Upper lobe of right lung (tissue), 1 donor: ENCODE measurements around the gene TFRC. TPM values are rescaled to one million over a fixed set of nuclear protein-coding genes. Genes with fewer than 3 reads are reported as not detected.

Experiments used
- ATAC-seq: fragments of 200-7000 bp; cut with Tn5 transposase; one replicate; pipeline ENCODE4 v1.9.1; 2020; ENCODE audit warnings: mild to moderate bottlenecking, moderate library complexity
- DNase-seq: peaks from one replicate; pipeline ENCODE4 v3.0.0-alpha.2; 2020
- H3K27ac ChIP-seq: fragments of 200-600 bp; one replicate; pipeline ENCODE4 v1.8.0; 2022
- H3K27me3 ChIP-seq: fragments of 200-600 bp; one replicate; pipeline ENCODE4 v1.8.0; 2022; ENCODE audit warnings: mild to moderate bottlenecking
- H3K36me3 ChIP-seq: fragments of 200-600 bp; one replicate; pipeline ENCODE4 v1.8.0; 2022
- H3K4me1 ChIP-seq: fragments of 200-600 bp; one replicate; pipeline ENCODE4 v1.8.0; 2022
- H3K4me3 ChIP-seq: fragments of 200-600 bp; one replicate; pipeline ENCODE4 v1.8.0; 2022; ENCODE audit warnings: mild to moderate bottlenecking
- H3K9me3 ChIP-seq: fragments of 200-600 bp; one replicate; pipeline ENCODE4 v1.8.0; 2022
- intact Hi-C: fragments of 100-400 bp; cut with DNase I; formaldehyde crosslinking; loops from one replicate; pipeline ENCODE4 v1.11.0; 2022
- total RNA-seq: library from RNA; stranded (reverse); fragmentation: NEBNext Ultra II Directional; extraction: Animal tissue kit (Norgen Biotek cat#: 25700); gene quantifications from one replicate; pipeline ENCODE4 v1.2.1, GENCODE V29; 2021
- TF ChIP-seq, protein P1 (sequence below): fragments of 200-600 bp; IDR thresholded peaks from one replicate; pipeline ENCODE4 v1.8.0; 2022; ENCODE audit warnings: antibody characterized with exemption
- donor health status: DM: no; HTN: yes; CAD: no; lungs with severe emphysema.

The TFRC gene
- total RNA-seq, 1 donor from 2014 or later: 248 TPM

DNA sequence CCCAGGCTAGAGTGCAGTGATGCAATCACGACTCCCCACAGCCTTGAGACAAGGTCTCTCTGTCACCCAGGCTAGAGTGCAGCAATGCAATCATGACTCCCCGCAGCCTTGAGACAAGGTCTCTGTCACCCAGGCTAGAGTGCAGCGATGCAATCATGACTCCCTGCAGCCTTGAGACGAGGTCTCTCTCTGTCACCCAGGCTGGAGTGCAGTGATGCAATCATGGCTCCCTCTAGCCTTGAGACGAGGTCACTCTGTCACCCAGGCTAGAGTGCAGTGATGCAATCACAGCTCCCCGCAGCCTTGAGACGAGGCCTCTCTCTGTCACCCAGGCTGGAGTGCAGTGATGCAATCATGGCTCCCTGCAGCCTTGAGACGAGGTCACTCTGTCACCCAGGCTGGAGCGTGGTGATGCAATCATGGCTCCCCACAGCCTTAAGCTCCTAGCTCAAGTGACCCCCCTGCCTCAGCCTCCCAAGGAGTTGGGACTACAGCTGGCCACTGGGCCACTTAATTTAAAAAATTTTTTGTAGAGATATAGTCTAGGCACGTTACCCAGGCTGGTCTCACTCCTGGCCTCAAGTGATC is 26.1 kb downstream of the TFRC start:
- intact Hi-C loops: no loop called here

DNA sequence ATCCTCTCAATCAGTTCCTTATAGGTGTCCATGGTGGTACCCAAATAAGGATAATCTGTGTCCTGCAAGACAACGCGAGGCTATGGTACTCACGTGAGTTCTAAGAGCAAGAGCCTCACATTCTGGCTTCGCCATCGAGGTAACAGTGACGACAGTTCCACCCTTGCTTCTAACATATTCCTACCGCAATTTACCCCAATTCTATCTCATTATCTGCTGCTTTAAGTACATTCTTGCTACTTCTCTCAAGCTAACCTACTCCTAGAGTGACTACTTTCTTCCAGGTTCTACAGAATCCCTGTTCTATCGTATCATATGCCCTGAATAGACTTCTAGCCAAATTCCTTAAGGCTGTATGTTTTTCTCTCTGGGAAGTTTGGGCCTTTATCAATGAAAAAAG is 26.6 kb downstream of the TFRC start:
- Histone ChIP-seq H3K36me3 (peaks cover 100% of the 10 kb centered on the region), H3K4me3 (no peak overlapping the region), H3K27me3 (no peaks in the 10 kb centered on the region), H3K9me3 (no peaks in the 10 kb centered on the region), H3K27ac (no peak overlapping the region), H3K4me1 (no peaks in the 10 kb centered on the region)
- ATAC-seq (no peak), DNase-seq (no peak)
- TF ChIP-seq, protein P1, sequence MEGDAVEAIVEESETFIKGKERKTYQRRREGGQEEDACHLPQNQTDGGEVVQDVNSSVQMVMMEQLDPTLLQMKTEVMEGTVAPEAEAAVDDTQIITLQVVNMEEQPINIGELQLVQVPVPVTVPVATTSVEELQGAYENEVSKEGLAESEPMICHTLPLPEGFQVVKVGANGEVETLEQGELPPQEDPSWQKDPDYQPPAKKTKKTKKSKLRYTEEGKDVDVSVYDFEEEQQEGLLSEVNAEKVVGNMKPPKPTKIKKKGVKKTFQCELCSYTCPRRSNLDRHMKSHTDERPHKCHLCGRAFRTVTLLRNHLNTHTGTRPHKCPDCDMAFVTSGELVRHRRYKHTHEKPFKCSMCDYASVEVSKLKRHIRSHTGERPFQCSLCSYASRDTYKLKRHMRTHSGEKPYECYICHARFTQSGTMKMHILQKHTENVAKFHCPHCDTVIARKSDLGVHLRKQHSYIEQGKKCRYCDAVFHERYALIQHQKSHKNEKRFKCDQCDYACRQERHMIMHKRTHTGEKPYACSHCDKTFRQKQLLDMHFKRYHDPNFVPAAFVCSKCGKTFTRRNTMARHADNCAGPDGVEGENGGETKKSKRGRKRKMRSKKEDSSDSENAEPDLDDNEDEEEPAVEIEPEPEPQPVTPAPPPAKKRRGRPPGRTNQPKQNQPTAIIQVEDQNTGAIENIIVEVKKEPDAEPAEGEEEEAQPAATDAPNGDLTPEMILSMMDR: no peak
- intact Hi-C loops: no loop called here

More for the DNA sequence above, 26.1 kb downstream of the TFRC start:
- Histone ChIP-seq H3K4me3 (no peak overlapping the region), H3K27me3 (no peaks in the 10 kb centered on the region), H3K36me3 (peaks cover 99% of the 10 kb centered on the region), H3K27ac (no peak overlapping the region), H3K9me3 (no peaks in the 10 kb centered on the region), H3K4me1 (no peaks in the 10 kb centered on the region)
- DNase-seq (peak; percentile 88), ATAC-seq (peak; percentile 93)
- TF ChIP-seq, protein P1: no peak

DNA sequence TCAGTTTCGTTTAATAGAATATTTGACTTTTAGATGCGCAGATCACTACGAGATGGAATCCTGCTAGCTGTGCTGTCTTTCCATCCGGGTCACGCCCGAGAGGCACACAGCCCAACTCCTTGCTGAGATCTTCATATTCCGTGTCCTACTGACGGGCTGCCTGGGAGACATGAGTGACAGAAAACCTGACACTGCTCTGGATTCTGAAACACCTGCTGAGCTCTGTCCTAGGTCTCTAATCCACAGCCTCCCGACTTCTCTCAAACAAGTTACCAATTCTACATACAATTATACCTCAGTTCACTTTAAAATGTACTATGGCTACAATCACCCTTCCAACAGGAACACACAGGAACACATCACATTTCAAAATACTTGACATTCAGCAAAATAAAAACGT is 27.2 kb downstream of the TFRC start:
- peaks cover 100% of the 10 kb centered on the region for H3K36me3 ChIP-seq
- H3K4me3 ChIP-seq: no peak overlapping the region
- no peak overlapping the region for H3K27ac ChIP-seq
- DNase-seq: no peak
- TF ChIP-seq, protein P1: no peak
- no peaks in the 10 kb centered on the region for H3K4me1 ChIP-seq
- intact Hi-C loops: no loop called here
- no peaks in the 10 kb centered on the region for H3K9me3 ChIP-seq
- no peak for ATAC-seq
- H3K27me3 ChIP-seq: no peaks in the 10 kb centered on the region

DNA sequence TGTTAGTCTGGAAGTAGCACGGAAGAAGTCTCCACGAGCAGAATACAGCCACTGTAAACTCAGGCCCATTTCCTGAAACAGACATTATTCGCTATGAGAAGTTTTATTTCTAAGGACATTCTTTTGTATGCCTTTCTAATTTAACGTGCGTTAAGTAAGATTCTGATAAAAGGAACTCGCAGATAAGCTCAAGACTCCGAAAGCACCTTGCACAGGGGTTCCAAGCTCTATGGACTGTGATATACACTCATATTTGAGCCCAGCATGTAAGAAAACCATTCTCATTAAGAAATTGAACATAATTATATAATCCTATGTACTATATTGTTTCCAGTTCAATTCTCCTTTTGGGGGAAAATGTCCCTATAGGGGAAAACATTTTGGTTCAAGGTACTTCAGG is 28.4 kb downstream of the TFRC start:
- Histone ChIP-seq H3K4me3 (no peak overlapping the region), H3K36me3 (peaks cover 100% of the 10 kb centered on the region), H3K27ac (no peak overlapping the region), H3K4me1 (no peaks in the 10 kb centered on the region), H3K27me3 (no peaks in the 10 kb centered on the region), H3K9me3 (no peaks in the 10 kb centered on the region)
- ATAC-seq (no peak), DNase-seq (no peak)
- TF ChIP-seq, protein P1: no peak
- intact Hi-C loops: no loop called here

DNA sequence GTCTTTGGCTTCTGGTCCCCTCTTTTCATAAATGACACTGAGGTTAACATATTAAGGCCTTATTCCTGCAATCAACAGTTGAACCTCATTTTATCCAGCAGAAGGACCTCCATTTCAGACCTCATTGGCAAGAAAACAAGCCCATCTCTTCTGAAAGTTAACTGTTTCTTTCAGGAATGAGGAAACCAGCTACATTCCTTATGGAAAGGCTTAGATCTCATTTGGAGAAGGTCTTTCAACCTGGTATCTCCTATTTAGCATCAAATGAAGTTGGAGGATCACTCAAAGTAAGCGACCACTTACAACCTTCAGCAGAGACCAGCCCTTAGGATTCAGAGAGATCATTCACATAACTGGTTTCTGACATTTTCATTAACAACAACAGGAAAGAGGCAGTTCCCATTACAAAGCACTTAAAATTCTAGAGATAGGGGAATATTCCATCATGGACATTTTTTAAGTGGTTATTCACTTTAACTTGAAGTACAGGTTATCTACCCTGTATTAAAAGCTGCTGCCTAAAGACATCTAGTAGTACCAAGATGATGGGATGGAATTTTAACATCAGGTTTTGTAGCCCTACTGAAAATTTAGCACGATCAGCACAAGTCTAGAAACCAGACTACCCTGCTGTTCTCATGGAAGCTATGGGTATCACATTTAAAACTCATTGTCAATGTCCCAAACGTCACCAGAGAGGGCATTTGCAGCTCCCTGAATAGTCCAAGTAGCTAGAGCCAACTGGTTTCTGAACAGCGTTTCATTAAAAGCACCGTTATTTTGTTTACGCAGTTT is 30.4 kb downstream of the TFRC start:
- DNase-seq (no peak), ATAC-seq (no peak)
- H3K9me3 ChIP-seq: no peaks in the 10 kb centered on the region
- intact Hi-C loops: no loop called here
- H3K4me1 ChIP-seq: no peaks in the 10 kb centered on the region
- peaks cover 84% of the 10 kb centered on the region for H3K36me3 ChIP-seq
- no peaks in the 10 kb centered on the region for H3K27me3 ChIP-seq
- H3K27ac ChIP-seq: no peak overlapping the region
- TF ChIP-seq, protein P1: no peak
- no peak overlapping the region for H3K4me3 ChIP-seq
